ENCODE measurements around the gene GRIK2.

GRIK2 gene

DNA sequence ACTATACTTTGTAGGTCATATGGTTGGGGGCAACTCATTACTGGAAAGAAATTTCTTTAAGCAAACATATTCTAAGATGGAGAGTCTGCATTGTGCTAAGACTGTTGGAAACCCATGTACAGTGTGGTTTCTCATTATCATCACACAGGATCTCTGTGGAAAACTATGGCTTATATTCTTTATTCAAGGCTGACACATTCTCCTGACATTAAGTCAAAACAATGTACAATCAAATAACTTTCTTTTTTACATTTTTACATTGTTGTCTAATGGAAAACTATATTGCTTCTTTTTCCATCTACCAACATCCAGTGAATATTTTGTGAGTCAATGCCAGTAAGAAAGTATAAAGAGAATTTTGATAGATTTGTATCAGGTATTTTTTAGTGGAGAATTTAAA is 417.6 kb downstream of the GRIK2 start:
- DNase-seq = no peak

GRCh38 chr6:101816716-101817115 is 423.2 kb downstream of the GRIK2 start:
- DNase-seq = no peak

DNA sequence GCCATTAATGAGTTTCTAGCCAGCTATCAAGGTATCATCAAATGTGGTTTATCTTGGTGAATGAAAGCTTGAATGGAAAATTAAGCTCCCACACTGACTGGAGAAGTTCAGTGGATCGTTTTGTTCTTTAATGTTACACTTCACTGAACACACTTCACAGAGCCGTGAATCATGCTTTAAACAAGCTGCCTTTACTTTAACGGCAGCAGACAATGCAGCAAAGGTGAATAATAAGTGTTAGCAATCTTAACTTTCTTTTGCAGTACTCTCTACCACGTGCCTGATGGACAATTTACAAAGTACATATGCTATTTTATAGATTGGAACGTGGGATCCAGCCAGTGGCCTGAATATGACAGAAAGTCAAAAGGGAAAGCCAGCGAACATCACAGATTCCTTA is 424.5 kb downstream of the GRIK2 start:
- DNase-seq = no peak

GRCh38 chr6:101824551-101825345 is 431.2 kb downstream of the GRIK2 start:
- DNase-seq = no peak

- no peak for DNase-seq
These were observed 432.8 kb downstream of the GRIK2 start for GRCh38 chr6:101826269-101826668.

DNA sequence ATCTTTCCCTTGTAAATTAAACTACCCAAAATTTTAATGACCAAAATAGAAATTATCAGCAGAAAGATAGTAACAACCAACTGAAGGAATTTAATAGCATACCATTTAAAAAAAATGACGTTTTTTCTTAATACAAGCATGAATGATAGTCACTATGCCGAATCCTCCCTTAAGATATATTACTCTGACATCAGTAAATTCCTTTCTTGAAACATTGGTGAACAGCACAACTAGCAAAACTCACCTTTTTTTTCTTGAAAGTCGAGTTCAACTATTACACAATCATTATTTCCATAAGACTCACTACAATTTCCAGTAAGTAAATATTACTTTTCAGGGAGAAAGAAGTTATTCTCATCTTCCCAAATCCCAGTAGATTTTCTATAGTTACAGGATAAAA is 433.2 kb downstream of the GRIK2 start:
- DNase-seq = no peak

- no peak for DNase-seq
These were observed 437.1 kb downstream of the GRIK2 start for GRCh38 chr6:101830501-101831031.

DNA sequence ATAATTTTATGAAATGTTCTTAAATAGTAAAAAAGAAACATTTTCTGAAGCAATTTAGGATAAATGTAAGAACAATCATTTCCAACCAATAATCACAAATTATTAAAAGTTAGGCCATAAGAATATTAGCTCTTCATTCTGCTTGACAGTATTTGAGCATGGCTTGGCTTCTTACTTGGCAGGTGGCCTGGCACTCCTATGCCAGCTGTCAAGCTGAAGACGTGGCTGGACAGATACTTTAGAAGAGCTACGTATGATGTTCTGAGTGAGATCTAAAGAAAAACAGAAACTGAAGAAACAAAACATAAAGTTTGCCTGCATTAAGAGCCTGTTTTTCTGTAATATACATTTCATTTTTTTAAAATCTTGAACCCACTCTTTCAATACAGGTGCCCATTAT is 438.9 kb downstream of the GRIK2 start:
- DNase-seq = no peak

- DNase-seq = no peak
These were observed 446.6 kb downstream of the GRIK2 start for GRCh38 chr6:101840100-101840499.

DNA sequence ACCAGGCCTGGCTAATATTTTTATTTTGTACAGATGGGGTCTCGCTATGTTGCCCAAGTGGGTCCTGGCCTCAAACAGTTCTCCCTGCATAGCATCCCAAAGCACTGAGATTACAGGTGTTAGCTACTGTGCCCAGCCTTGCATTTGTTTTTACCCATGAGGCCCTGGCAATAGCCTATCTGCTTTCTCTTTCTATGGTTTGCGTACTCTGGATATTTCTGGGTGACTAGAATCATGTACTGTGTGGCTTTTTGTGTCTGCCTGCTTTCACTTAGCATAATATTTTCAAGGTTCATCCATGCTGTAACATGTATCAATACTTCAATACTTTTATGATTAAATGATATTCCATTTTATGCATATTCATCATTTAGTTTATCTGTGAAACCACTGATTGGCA is 451.7 kb downstream of the GRIK2 start:
- no peak for DNase-seq

- no peak for DNase-seq
These were observed 452.1 kb downstream of the GRIK2 start for GRCh38 chr6:101845621-101846020.

GRCh38 chr6:101847690-101848089 is 454.2 kb downstream of the GRIK2 start:
- no peak for DNase-seq

GRCh38 chr6:101851911-101852310 is 458.4 kb downstream of the GRIK2 start:
- DNase-seq = no peak

DNA sequence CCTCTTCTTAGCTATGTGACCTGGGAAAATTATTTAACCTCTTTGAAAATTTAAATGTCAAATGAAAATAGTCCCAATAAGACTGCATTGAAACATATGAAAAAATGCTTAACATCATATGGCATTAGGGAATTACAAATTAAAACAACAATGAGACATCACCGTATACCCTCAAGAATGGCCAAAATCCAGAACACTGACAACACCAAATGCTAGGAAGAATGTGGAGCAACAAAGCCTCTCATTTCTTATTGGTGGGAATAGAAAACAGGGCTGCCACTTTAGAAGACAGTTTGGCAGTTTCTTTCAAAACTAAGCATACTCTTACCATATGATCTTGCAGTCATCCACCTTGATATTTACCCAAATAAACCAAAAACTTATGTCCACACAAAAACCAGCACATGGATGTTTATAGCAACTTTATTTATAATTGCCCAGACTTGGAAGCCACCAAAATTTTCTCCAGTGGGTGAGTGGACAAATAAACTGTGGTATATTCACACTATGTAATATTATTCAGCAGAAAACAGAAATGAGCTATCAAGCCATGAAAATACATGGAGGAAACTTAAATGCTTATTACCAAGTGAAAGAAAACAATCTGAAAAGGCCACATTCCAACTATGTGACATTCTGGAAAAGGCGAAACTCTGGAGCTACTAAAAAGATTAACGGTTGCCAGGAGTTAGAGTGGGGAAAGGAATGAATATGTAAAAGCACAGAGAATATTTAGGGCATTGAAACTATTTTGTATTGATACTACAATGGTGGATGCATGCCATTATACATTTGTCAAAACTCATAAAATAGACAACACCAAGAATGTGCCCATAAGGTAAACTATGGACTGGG is 459.9 kb downstream of the GRIK2 start:
- no peak for DNase-seq

GRCh38 chr6:101876431-101876830 is 482.9 kb downstream of the GRIK2 start:
- no peak for DNase-seq

- DNase-seq = no peak
These were observed 485.2 kb downstream of the GRIK2 start for GRCh38 chr6:101878554-101879276.

DNA sequence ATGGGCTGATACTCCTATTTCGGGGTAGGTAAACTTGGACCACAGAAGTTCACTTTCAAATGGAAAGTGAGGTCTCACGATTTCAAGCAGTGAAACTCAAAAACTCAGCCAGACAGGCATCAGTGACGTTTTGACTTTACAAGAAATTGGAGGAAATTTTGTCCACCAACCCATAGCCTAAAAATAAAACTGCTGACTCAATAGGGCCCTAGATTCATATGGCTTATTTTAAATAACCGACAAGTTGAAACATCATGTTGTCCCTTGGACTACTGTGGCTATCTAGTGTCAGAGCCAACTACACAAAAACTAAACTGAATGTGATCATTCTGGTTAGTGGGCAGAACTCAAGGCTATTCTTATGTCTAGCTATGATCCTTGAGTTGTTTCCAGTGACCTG is 486.3 kb downstream of the GRIK2 start:
- DNase-seq = no peak

GRCh38 chr6:101883505-101883904 is 490.0 kb downstream of the GRIK2 start:
- DNase-seq = no peak

GRCh38 chr6:101887532-101887931 is 494.0 kb downstream of the GRIK2 start:
- no peak for DNase-seq

DNA sequence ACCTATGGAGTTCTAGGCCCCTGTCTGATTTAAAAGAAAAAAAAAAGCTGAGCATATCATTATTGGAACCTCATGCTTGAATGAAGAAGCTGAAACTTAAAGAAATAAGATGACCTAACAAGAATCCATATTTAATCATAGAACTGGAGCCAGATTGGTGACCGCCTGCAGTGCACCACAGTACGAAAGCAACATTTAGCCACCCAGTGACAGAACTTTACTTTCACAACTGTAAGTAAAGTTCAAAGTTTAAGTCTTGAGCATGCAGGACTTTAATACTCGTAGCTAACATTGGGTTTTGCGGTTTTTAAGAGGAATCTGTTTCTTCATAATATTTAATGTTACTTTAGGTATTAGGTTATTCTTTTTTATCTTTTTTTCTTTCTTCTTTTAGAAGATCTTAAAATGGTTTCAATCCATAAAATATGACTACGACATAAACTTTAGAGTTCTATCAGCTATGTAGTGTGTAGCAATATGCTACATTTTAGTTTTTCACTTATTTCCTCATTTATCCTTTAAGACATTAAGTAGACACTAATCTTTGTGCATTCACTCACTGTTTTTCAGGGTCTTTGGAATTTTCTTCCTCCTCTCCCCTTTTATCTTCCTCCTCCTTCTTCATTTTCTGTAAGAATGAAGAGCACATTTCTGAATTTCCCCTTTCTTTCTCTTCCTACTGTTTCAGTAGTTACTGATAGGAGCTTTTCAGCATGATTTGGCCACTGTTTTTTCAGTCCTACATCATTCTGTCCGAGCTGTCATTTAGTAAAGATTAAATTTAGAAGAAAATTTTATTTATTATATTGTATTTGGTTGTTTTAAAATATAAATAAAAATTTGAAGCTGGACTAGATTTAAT is 514.1 kb downstream of the GRIK2 start:
- DNase-seq = no peak

GRCh38 chr6:101909366-101909765 is 515.9 kb downstream of the GRIK2 start:
- no peak for DNase-seq

DNA sequence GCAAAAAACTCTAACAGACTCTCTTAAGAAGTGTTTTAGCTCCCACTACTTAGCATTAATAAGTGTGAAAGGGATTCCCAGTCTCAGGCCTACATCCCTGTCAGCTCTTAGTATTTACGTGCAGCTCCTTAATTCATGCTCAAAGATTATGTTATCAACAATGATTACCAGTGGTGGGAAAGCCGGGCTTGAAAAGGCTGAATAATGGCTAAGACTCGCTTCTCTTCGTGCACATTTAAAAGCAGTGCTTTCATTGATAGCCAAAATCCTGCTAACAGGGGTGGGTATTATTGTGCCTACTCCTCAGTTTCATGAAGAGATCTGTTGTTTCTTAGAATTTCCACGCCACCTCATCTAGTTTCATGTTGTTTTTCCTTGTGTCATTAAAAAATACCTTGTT is 518.8 kb downstream of the GRIK2 start:
- DNase-seq = no peak
